Activated CD4-positive, alpha-beta T cell treated with anti-CD3 and anti-CD28 coated beads for 48 hours (primary cell): Measurements from ENCODE around the gene PHLDA2.
A peak's percentile ranks its signal among the peaks of the same experiment; 100 is the strongest.

Source experiments
- DNase-seq: peaks from one replicate; pipeline ENCODE4 v3.0.0-alpha.2; 2020

Gene PHLDA2

DNA sequence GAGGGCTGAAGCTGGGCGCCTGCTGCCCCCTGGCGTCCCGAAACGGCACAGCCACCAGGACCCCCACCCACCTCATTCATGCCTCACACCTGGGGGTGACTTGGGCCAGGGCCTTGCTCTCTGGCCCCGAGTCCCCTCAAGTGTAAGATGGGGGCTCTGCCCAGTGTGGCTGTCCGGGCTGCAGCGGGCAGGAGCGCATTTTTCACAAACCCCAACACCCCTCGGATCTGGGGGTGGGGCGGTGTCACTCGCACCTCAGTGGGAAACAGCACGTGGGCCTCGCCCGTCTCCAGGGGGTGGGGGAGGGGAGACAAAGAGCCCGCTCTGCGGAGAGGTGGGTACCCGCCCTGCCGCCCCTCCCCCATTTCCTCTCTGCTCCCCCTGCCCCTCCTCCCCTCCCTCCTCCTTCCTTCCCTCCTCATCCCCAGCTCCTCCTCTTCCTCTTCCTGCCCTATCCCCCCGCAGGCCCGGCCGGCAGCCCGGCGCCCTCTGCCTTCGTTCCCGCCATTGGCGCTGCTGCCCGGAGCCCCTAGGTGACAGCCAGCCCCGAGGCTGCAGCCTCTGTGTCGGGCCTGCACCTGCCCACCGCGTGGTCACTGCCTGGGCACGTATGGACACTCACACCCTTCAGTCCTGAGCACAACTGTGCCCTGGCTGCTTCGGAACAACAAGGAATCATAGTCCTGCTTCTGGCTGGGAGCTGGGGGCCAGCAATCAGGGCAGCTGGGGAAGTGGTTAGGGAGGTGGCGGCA, 36.8 kb downstream of the PHLDA2 start:
- peak; percentile 79 for DNase-seq

DNA sequence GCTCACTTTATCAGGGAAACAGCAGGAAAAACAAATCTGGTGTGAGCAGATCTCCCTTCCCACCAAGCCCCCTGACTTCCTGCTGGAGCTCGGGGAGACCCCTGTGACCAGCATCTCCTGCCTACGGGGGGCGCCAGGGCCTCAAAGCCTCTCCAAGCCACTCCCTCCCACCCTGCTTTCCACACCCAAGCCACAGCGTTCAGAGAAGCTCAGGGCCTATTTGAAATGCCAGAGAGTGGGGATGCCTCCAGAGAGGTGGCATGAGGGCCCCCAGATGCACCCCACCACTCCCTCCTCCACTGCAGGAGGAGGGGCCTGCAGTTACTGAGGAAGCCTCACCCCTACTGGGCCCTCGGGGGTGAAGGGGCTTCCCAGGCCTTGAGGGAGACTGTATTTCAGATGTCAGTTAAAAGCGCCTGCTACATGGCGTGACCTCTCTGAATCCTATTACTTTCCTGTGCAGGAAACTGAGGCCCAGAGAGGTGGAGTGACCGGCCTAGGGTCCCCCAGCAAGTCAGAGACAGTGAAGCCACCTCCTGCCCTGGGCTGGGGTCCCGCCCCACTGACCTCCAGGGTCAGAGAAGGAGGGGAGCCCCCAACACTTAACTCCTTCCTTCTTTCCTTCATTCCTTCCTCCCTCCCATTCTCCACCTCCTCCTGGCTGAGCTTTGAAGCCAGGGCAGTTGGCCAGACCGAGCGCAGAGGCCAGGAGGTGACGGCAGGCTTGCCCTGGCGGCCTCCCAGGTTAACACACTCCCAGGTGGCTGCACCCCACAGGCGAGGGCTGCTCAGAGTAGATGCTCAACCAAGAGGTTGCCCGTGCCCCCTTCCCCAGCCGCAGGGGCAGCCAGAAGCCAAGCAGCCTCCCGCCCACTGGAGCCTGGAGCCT, 37.6 kb downstream of the PHLDA2 start:
- DNase-seq = no peak

DNA sequence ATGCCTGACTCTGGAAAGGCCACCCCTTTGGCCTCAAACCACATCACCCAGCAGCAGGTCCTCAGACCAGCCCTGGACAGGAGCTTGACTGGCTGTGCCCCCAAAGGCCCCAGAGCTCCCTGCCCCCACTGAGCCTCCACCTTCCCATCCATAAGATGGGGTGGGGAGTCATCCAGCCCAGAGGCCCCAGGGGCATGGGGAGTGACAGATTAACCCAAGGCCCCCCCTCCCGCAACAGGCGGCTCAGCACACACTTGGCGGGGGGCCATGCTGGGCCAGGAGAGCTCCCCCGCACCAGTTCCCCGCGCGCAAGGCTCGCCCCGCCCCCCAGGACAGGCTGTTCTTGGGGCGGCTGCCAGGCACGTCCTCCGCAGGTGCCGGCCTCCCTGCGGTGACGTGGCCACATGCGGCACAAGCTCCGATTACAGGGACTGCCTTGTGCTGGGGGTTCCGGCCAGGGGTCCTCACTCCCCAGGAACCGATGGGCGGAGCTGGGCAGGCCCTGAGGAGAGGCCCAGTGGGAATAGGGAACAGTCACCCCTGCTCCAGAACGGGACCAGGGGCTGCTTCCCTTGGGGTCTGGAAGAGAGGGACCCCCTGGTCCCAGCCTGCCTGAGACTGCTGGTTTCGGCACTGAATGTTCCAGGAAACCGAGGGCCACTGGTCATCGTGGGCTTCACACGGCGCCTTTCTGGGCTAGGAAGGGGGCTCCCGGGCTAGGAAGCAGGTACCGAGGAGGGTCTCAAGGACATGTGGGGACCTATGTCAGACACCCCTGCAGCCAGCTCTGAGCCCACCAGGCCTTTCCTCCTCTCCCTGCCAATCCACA, 38.5 kb downstream of the PHLDA2 start:
- no peak for DNase-seq

DNA sequence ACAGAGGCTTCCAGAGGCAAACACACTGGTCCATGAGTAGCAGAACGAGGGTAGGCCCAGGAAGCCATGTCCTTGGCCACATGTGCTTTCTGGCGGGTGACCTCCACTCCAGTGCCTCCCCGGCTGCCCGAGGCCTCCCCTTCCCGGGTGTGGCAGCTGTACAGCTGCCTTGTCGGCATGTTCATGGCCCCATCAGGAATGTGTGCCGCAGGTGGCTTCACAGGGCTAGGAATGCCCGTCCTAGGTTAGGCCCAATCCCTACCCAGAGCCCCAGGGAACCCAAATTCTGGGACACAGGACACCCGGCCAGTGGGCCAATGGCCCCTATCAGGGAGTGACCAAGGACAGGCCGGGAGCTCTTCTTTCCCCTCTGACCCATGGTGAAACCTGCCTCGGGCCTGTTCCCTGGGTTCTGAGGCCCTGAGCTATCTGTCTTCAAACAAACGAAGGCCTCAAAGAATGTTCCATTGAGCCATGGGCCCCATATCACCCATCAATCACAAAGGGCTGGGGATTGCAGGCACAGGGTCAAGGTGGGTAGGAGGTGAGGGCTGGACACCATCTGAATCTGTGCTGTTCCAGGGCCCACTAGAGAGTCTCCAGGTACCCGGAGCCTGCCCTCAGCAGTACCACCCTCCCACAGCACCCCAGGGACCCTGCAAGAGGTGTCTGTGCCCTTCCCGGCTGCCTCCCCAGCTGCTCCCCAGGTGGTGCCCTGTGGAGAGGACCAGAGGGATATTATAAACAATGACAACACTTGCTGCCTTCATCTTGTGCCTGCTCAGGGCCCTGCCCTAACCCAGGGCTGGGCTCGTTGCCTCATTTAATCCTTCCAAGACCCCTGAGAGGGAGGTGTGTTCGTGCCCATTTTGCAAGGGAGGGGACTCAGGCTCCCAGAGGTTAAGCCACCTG, 39.6 kb downstream of the PHLDA2 start:
- no peak for DNase-seq

DNA sequence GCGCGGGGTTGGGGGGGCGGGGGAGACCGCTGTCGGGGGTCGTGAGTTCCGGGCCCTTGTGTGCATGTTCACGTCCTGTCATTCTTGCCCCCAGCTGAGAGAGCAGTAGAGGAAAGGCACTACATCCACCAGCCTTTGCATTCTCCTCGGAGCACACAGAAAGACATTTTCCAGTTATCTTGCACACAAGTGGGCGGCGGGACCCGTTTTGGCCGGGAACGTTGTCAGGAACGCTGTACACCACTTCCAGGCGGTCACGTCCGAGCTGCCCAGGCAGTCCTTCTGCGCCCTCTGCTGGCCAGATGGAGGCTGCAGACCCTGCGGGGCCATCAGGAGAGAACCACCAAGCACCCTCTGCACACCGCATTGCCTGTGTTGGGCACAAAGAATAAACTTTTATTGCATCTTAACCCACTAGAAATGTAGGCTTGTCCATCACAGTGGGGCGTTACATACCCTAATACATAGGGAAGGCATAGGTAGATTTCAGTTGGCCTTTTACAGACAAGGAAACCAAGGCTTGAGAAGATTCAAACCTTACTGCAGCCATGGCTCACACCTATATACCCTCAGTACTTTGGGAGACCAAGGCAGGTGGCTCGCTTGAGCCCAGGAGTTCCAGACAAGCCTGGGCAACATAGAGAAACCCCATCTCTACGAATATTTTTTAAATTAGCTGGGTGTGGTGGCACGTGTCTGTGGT, 40.8 kb downstream of the PHLDA2 start:
- peak; percentile 91 for DNase-seq

DNA sequence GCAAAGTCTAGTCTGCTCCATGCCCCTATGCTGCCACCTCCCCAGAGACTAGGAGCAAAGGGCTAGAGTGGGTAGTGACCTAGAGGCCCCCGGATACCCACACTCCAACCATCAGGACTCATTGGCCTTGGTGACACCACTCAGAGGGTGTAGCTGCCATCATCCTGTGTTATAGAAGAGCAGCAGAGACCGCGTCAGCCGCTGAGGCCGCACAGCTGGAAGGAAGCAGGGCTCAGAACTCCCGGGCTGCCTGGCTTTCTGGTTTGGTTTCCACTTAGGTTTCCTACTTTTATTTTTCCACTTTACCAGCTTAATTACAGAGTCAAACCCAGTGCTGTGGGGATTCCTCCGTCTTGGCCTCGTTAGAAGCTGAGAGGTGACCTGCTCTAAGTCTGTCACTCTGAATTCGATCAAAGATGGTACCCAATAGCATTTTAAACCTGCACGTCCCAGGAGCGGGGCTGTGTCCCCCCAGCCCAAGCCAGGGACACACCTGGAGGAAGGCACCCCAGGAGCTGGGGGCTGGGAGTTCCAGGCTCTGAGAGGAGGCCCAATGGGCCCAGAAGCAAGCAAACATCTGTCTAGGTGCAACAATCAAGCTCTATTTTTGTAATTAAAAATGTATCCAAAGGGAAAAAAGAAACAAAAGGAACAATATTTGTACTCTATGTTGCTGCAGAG, 41.6 kb downstream of the PHLDA2 start:
- DNase-seq = no peak

DNA sequence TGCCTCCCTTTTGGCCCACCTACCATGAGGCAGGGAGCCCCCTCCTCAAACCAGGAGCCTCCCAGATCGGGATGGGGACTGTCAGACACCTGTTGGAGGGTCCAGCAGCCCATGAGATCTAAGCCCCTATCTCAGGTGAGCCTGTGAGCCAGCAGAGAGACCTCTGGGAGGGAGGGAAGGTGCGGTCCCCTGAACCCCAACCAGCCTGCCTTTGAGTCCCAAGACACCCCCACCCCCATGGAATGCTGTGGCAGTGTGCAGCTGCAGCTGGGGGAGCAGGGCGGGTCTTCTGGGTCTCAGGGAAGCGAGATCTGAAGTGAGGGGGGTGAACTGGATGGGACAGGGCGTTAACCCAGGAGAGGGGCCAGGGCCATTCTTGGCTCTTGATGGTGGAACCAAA, 42.3 kb downstream of the PHLDA2 start:
- no peak for DNase-seq

DNA sequence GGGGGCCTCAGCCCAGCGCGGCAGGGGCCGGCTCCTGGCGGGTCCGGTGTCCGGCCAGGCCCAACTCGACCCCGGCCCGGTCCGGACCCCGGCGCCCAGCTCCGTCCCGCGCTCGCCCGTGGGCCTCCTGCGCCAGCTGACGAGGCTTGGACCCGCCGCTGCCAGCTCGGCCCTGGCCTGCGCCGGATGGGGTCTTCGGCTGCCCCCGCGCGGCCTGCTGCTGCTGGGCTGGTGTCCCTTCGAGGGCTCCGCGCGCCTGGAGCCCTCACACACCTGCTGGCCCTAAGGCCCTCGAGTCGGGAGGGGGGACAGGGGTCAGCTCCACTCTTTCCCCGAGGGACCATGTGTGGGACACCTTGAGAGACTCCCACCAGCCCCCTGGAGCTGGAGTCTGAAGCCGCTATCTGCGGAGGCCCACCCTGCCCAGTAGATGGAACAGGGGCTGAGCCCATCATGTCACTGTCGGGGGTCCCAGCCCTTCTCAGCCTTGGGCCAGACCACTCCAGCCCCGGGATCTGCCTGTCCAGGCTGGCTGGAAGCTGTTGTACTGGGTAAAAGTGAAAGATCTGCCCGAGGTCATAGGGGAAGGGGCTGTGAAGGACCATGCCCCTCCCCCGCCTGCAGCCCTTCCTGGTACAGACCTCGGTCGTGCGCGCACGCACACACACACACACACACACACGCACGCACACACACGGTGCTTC, 42.9 kb downstream of the PHLDA2 start:
- DNase-seq = peak; percentile 46

DNA sequence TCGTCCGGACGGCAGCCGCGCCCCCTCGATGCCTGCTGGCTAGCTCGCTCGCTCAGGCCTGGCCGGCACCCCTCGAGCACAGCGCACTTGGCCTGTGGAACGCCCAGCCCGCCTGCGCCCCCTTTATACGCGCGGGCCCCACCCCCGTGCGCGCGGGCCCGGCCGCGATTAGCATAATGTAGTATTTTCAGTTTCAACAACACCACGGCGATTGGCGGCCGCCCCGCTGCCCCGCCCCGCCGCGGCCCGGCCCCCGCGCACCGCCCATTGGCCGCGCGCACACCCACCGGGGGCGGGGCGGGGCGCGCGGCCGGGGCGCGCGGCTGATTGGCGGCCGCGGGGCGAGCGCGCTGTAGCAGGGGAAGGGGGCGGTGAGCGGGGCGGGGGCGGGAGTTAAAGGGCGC, 43.5 kb downstream of the PHLDA2 start, which contains the start of gene CDKN1C:
TSS of gene CDKN1C (minus strand) at position 98 of the 404 bp plus-strand sequence. CDS start 319 bp downstream, outside the sequence.
- DNase-seq = peak; percentile 80

DNA sequence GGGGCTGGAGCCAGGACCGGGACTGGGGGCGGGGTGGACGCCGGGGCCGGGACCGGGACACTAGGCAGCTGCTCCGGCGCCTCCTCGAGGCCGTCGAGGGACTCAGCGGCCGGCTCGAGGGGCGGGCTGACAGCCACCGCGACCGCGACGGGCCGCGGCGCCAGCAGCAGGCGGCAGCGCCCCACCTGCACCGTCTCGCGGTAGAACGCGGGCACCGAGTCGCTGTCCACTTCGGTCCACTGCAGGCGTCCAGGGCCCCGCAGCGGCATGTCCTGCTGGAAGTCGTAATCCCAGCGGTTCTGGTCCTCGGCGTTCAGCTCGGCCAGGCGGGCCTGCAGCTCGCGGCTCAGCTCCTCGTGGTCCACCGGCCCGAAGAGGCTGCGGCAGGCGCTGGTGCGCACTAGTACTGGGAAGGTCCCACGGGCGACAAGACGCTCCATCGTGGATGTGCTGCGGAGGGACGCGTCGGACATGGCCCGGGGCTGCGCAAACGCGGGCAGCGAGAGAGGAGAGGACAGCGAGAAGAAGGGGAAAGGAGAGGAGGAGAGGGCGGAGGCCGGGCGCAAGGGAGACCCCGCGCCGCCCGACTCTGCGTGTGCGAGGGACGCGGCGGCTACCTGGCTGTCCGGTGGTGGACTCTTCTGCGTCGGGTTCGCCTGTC, 44.1 kb downstream of the PHLDA2 start:
- peak; percentile 36 for DNase-seq

DNA sequence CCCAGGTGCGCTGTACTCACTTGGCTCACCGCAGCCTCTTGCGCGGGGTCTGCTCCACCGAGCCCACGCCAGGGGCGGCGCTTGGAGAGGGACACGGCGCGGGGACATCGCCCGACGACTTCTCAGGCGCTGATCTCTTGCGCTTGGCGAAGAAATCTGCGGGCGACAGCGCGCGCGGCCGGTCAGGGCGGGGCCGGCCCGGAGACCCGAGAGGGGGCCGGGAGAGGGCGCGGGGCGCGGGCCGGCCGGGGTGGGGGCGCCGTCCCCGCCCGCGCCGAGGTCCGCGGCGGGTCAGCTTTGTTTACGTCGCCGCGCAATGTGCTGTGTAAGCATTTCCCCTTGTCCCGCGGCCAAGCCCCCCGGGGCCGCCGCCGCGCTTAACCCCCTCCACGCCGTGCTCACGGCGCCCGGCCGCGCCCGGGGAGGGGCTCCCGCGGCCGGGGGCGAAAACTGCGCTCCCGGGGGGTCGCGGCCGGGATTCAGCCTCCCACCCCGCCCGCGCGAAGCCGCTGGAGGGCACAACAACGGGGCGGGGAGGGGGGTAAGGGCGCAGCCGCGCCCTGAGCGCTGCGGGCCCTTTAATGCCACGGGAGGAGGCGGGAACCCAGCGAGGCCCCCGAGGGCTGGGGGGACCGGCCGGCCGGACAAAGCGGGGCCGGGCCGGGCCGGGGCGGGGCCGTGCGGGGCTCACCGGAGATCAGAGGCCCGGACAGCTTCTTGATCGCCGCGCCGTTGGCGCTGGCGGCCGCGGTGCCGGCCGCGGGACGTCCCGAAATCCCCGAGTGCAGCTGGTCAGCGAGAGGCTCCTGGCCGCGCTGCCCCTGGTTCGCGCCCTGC, 45.0 kb downstream of the PHLDA2 start:
- no peak for DNase-seq

DNA sequence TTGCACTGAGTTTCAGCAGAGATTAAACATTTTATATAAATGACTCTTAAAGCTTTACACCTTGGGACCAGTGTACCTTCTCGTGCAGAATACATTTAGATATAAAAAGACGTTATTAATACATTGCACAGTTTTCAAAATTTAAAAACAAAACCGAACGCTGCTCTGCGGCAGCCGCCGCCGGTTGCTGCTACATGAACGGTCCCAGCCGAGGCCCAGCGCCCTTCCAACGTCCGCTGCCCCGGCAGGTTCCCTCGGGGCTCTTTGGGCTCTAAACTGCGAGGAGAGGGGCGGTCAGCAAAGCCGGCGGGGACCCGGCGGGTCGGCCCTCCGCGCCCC, 45.6 kb downstream of the PHLDA2 start:
- DNase-seq = no peak

DNA sequence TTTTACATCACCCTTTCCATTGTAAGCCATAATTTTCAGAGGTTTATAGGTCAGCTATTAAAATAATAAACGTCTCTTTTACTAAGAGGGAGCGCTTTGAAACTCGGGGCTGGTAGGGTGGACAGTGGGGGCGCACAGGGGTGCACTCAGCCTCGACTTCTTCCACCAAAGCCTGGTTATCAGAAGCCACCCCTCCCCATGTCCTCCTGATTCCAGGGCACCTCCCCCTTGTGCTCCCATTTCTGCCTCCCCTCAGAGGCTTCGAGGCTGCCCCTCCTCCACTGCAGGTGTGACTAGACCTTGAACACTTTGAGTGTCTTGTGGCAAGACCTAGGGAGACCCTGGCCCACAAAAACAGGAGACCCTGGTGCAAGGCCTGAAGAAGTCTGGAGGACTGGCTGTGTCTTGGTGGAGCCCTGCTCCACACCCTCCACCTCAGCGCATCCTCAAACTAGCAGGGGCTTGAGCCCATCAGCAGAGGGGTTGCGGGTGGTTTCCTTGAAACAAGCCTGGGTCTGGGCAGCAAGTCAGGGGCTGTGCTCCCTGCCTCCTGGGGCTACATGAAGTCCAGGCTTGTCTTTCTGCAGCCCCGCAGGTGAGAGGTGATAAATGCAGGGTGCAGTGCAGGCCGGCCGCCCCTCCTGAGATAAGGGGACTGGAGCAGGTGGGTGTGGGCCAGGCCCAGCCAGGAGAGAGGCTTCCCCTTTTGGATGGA, 46.7 kb downstream of the PHLDA2 start:
- no peak for DNase-seq

DNA sequence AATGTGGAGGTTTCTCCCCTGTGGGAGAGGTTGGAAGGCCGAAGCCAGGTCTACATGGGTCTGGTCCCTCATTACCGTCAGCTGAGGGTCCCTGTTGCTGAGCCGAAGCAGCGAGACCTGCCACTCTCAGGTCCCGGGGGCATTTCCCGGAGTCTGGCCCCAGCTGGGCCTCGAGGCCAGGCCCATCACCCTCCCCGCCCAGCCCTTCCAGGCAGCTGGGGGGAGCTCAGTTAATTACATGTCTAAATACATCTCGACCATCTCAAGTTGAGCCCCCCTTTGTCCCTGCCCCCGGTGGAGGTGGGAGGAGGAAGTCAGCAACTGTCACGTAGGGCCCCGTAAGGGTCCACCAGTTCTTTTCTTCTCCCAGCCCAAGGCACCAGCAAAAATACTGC, 47.2 kb downstream of the PHLDA2 start:
- no peak for DNase-seq

DNA sequence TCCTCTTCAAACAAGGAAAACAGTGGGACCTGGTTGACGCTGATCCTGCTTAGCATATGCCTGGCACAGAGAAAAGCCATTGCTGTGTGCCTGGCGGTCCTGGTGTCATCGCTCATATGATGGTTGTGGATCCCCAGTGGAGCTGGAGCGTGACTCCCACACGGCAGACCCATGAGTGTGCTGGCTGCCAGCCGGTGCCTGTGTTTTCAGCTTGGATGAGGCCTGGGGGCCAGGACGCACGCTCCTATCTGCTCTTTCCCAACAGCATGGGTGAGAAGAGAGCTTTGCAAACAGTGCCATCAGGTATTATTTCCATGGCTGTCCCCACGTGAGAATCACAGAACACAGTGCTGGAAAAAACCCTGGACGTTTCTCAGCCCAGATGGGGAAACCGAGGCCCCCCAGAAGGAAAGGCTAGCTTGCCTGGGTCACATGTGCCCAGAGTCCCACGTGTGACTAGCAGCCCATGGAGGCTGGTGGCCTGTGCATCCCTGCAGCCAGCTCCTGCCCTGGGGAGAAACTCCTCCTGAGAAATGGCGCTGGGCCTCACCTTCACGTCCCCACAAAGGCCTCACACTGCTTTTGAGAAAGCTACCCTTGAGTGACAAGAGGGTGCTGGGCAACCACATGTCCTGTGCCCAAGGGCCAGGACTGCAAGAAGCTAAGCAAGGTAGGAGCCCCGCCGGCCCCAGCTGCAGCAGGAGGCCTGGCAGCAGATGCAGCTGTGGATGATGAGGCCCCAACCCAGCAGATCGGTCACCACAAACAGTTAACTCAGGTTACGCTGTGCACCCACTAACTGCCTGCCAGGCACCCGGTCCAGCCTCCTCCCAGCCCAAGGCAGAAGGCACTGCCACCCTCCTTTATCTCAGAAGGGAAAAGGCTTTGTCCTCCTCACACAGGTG, 47.9 kb downstream of the PHLDA2 start:
- no peak for DNase-seq

DNA sequence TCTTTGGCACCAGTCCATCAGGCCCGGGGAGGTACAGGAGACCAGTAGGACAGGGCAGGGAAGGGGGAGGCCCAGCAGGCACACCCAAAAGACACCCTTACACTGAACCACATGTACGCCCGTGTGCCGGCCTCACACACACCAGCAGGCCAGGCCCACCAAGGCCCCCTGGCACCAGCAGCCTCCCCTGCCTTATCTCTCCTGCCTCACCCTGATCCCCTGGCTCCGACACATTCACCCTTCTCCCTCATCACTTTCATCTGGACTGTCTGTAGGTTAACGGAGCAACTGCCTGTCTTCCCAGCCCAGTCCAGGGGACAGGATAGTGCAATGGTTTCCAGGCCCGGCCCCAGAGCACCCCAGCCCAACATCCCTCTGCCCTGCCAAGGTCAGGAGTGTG, 48.6 kb downstream of the PHLDA2 start:
- no peak for DNase-seq

DNA sequence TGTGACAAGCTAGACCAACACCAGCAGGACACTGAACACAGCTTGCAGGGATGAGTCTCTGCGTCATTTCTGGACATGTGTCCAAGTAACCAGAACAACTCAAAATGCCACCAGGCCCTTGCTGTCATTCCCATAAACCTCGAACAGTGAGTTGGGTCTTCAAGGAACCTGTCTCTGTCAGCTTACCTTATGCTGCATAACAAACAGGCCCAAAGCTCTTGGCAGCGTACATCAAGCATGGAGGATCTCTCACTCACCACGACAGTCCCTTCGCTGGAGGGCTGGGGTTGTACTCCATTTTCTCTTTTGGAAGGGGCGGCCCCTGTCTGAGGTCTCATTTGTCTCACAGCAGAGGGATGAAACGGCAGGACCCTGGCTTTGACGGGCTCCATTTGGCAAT, 50.4 kb downstream of the PHLDA2 start:
- DNase-seq = no peak
